Skeletal muscle cell (primary cell): Measurements from ENCODE around the gene WDR70.
"Not testable (repeated sequence)": the region's sequence is repeated elsewhere in the genome, so short reads cannot be mapped to it uniquely, and the experiment has no call there.

Source experiments
- DNase-seq: peaks from one replicate; pipeline ENCODE4 v3.0.0-alpha.2; 2010; ENCODE audit warnings: low read depth
- H3K4me3 ChIP-seq: 2 replicates; pipeline ENCODE4 v1.5.1; 2011; ENCODE audit warnings: low read depth, mild to moderate bottlenecking, control low read depth, low read length, moderate library complexity

WDR70 gene

DNA sequence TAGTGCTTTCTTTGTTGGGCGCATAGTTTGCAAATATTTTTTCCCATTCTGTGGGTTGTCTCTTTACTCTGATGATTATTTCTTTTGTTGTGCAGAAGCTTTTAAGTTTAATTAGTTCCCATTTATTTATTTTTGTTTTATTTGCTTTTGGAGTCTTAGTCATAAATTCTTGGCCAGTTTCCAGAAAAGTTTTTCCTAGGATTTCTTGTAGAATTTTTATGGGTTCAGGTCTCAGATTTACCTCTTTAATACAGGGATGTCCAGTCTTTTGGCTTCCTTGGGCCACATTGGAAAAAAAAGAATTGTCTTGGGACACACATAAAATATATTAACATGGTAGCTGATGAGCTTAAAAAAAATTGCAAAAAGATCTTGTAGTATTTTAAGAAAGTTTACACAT lies 122.0 kb downstream of the WDR70 start:
- H3K4me3 ChIP-seq, result no peak overlapping the region
- DNase-seq, result no peak

DNA sequence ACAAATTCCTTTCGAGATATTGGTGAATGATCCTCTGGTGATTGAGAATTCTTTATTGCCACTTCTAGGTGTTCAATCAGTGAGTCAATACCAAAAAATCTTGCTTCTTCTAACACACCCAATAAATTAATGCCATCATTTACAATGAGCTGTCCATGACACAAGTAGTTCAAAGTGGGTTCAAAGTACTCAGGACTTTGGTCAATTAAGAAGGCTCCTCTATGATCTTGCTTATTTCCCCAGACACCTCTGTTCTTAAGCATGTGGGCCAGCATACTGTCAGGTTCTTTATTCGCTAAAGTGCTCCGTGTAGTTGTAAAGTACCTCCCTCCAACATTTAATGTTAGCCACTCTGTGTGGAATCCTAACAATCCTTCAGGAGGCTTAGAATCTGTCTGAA lies 127.1 kb downstream of the WDR70 start:
- DNase-seq, result no peak
- no peak overlapping the region for H3K4me3 ChIP-seq

DNA sequence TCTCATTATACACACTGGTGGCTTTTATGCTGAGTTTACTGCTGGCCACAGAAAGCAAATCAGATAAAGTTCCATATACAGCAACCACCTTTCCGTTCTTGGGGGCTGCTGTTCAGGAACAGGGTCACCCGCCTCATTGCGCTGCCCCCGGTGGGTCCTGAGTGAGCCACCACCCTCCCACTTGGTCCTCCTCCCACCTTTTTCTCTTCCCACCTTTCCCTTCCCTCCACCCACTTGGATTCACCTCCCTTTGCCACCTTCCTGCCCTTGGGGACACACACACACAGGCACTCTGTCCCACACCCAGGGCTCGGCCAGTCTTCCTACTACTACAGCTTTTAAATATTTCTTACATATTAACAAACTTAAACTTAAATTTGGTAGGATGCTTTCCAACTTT lies 127.6 kb downstream of the WDR70 start:
- no peak overlapping the region for H3K4me3 ChIP-seq
- no peak for DNase-seq

DNA sequence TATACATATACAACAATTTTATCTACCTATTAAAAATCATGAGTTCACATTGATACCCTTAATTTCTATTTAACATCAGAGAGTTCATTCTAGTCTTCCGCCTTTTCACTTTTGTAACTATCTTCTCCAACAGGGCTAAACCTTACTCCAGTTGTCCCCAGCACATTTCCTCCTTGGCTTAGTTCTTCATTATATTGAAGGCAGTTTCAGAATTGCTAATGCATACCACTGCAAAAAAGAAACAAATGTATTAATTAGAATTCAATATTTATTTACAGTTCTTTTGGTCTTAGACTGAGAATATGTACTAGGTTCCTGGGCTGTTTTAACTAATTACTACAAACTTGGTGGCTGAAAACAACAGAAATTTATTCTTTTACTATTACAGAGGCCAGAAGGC lies 132.5 kb downstream of the WDR70 start:
- no peak for DNase-seq
- H3K4me3 ChIP-seq, result no peak overlapping the region

DNA sequence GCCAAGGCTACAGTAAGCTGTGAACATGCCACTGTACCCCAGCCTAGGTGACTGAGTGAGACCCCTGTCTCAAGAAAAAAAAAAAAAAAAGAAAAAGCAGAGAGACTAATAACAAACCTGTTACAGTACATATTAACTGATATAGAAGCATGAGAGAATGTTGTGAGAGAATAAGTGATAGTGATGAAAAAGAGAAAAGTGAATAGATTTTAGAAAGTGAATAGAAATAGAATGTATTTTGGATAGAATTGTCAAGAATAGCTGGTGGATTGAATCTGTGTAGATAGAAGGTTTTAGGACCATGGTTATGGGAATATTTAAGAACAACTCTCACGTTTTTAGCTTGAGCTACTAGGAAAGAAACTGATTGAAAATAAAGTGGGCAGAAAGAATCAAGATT lies 135.8 kb downstream of the WDR70 start:
- H3K4me3 ChIP-seq, result no peak overlapping the region
- no peak for DNase-seq

- no peak overlapping the region for H3K4me3 ChIP-seq
- no peak for DNase-seq
These were observed 138.6 kb downstream of the WDR70 start for GRCh38 chr5:37517686-37518085.

- not testable (repeated sequence) for H3K4me3 ChIP-seq, DNase-seq
These were observed 139.2 kb downstream of the WDR70 start for GRCh38 chr5:37518356-37518755.

- DNase-seq, result no peak
- no peak overlapping the region for H3K4me3 ChIP-seq
These were observed 140.2 kb downstream of the WDR70 start for GRCh38 chr5:37519304-37519703.

DNA sequence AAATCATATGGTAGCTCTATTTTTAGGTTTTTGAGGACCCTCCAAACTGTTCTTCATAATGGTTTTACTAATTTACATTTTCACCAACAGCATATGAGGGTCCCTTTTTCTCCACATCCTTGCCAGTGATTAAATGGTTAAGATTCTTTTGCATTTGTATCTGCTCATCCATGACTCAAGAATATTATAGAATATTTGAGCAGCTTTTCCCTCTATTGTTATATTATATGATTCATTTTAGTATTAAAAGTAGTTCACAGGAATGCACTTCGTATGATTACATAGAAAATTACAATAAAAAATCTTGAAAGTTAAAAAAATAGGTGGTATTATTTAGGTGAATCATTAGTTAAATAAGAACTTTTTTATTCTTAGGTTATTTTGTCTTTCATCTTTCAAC lies 140.7 kb downstream of the WDR70 start:
- DNase-seq, result no peak
- H3K4me3 ChIP-seq, result no peak overlapping the region

DNA sequence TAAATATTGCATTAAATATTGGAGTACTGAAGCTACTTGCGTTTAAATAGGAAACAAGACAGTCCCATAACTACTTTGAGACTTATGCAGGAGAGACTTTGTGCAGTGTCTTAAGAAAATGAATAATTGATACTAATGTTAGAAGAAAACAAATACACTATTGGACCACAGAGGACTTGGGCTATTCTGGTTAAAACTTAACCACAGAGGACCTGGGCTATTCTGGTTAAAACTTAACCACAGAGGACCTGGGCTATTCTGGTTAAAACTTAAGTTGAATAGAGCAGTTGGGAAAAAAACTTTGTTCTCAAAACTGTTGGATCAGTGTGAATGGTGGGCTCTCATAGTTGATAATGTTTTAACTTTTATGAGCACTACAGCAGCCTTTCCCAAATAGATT lies 141.7 kb downstream of the WDR70 start:
- H3K4me3 ChIP-seq, result no peak overlapping the region
- no peak for DNase-seq

DNA sequence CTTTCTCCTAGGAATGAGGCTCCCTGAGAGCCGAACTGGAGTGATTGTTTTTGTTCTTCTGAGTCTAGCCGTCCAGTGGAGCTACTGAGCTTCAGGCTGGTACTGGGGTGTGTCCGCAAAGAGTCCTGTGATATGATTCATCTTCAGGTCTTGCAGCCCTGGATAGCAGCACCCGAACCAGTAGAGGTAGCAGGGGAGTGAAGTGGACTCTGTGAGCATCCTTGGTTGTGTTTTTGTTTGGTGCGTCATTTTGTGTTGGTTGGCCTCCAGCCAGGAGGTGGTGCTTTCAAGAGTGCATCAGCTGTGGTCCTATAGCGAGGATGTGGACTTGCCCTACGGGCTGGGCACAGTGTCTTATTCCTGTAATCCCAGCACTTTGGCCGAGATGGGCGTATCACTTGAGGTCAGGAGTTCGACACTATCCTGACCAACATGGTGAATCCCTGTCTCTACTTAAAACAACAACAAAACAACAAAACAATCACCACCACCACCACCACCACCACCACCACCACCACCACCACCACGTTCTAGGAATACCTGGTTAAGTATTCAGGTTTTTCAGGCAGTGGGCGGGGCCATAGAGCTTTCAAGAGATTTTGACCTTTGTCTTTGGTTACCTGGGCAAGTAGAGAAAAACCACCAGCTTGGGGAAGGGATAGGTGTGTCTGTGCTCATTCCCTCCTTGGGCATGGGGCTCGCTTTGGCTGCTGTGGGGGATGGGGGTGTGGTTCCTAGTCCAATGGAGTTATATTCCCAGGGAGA lies 154.0 kb downstream of the WDR70 start:
- DNase-seq, result no peak
- H3K4me3 ChIP-seq, result no peak overlapping the region

DNA sequence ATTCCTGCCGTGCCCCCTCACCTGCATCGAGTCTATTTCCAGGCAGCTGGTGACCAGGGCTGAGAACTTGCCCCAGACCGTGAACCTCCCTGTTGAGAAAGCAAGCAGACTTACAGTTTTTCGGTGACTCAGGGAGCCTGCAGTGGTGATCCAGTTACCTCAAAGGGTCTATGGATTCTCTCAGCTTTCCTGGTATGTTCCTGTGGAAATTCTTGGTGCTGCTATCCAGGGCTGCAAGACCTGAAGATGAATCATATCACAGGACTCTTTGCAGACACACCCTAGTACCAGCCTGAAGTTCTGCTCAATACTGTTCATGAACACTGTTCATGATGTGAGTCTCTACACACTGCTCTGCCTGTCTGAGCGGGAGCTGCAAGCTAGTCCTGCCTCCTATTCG lies 154.7 kb downstream of the WDR70 start:
- no peak overlapping the region for H3K4me3 ChIP-seq
- DNase-seq, result no peak

GRCh38 chr5:37539459-37539858 lies 160.3 kb downstream of the WDR70 start:
- DNase-seq, result no peak
- no peak overlapping the region for H3K4me3 ChIP-seq

DNA sequence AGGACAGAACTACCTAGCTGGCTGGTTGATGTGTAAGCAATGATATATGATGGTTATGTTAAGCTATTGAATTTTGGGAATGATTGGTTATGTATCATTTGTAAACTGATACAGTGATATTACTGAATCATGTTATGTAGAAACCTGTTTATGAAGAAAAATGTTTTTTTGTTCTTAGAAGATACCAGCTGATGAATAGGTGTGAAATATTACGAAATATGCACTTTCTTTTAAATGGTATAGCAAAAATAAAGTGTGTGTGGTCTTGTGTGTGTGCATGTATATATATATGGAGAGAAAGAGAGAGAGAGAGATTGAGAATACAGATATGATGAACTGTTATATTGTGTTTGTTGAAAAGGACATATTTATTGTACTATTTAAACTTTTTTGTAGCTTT lies 164.1 kb downstream of the WDR70 start:
- no peak overlapping the region for H3K4me3 ChIP-seq
- no peak for DNase-seq

DNA sequence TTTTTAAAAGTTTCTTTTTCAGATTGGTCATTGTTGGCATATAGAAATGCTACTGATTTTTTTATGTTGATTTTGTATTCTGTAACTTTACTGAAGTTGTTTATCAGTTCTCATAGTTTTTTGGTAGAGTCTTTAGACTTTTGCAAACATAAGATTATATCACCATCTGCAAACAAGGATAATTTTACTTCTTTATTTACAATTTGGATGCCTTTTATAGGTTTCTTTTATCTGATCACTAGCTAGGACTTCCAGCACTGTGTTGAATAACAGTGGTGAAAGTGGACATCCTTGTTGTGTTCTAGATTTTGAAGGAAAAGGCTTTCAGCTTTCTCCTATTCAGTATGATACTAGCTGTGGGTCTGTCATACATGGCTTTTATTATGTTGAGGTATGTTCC lies 170.3 kb downstream of the WDR70 start:
- no peak for DNase-seq
- H3K4me3 ChIP-seq, result no peak overlapping the region

DNA sequence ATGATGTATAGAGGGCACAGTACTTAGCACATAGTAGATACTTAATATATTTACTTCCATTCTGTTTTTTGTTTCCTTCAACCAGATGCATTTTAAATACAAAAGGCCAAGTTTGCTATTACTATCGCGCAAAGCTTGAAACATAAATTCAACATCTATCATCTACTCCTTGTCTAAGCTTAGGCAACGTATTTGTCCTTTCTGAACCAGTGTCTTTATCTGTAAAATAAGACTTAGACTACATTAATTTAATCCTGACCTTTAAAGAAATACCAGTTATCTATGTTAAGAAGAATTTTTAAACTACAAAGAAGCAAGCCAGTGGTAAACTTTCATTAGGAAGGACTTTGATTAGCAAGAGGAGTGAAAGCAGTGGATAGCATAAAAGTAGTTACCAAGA lies 173.0 kb downstream of the WDR70 start:
- DNase-seq, result no peak

GRCh38 chr5:37552770-37553719 lies 173.9 kb downstream of the WDR70 start:
- DNase-seq, result peak; percentile 16
- no peak overlapping the region for H3K4me3 ChIP-seq

More for the DNA sequence above, 173.0 kb downstream of the WDR70 start:
- no peak overlapping the region for H3K4me3 ChIP-seq

DNA sequence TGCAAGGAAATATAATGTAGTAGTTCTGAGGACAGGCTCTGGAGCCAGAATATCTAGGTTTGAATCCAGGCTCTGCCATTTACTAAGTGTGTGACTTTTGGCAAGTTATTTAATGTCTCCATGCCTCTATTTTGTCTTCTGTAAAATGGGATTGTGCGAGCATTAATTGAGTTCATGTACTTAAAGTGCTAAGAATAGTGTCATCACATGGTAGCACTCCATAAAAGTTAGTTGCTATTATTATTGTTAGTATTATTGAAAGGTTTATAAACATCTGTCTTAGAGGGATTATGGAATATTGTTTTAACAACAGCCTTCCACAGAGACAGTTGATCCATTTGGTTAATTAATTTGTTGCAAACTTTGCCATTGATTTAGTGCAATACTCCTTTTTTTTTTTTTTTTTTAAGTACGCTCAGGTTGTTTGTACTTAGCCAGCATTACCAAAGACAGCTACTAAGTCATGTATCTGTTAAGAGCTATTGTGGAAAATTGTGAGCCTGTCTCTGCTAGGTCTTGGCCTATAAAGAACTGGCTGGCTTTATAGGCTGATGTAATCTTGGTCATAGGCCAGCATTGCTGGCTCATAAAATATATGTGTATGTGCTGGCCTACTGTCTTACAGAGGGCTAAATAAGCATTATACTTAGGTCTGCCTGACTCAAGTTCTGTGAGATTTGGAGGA lies 174.7 kb downstream of the WDR70 start:
- DNase-seq, result peak; percentile 71
- H3K4me3 ChIP-seq, result no peak overlapping the region

- no peak overlapping the region for H3K4me3 ChIP-seq
These were observed 175.3 kb downstream of the WDR70 start for GRCh38 chr5:37554405-37554739.

DNA sequence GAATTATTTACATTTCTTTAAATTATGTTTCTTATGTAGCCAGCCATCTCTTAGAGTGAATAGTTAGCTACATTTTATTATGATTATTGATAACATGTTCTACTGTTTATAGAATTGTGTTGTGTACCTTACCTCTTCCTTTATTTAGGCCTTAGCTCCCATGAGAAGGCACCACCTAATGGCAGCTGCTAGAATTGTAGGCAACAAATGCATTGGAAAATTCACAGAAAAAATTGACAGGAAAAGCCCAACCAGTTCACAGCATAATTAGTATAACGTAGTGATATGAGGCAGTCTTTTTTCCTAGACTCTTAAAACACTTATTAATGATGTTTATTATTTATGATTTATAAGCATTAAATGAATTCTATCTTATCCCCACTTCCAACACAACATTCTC lies 175.8 kb downstream of the WDR70 start:
- no peak for DNase-seq
- H3K4me3 ChIP-seq, result no peak overlapping the region

More at GRCh38 chr5:37554405-37554739, 175.3 kb downstream of the WDR70 start:
- DNase-seq, result no peak
